DND-41 (cell line): Measurements from ENCODE around the gene NUP133.

ENCODE experiments used
- ATAC-seq: fragments of 200-7000 bp; cut with Tn5 transposase; 3 replicates; pipeline ENCODE4 v1.9.1; 2021; ENCODE audit warnings: low read depth; ENCODE audit not compliant: insufficient read depth
- DNase-seq: peaks from one replicate; pipeline ENCODE4 v3.0.0-alpha.2; 2020
- H2AFZ ChIP-seq: 2 replicates; pipeline ENCODE4 v1.6.0; 2012; ENCODE audit warnings: low read depth, low read length
- H3K27ac ChIP-seq: 2 replicates; pipeline ENCODE4 v1.5.1; 2012; ENCODE audit warnings: low read length, inconsistent platforms
- H3K27me3 ChIP-seq: fragments of 200-600 bp; sonication (generic); 2 replicates; pipeline ENCODE4 v1.6.0; 2012; ENCODE audit warnings: low read length, mild to moderate bottlenecking, inconsistent platforms; ENCODE audit not compliant: insufficient read depth, poor library complexity
- H3K36me3 ChIP-seq: 2 replicates; pipeline ENCODE4 v1.5.1; 2012; ENCODE audit warnings: low read length, inconsistent platforms; ENCODE audit not compliant: insufficient read depth
- H3K4me1 ChIP-seq: 2 replicates; pipeline ENCODE4 v1.5.1; 2012; ENCODE audit warnings: mild to moderate bottlenecking, low read length; ENCODE audit not compliant: insufficient read depth
- H3K4me2 ChIP-seq: 2 replicates; pipeline ENCODE4 v1.6.0; 2012; ENCODE audit warnings: mild to moderate bottlenecking, moderate library complexity, low read length, inconsistent platforms; ENCODE audit not compliant: insufficient read depth
- H3K4me3 ChIP-seq, 2 experiments: fragments of 200-600 bp in 1 of 2; shearing (Covaris generic) in 1 of 2; 2 replicates each; pipeline ENCODE4 v1.5.1; 2012 to 2016; ENCODE audit warnings: inconsistent platforms in 2 of 2, low read length in 2 of 2, mild to moderate bottlenecking in 2 of 2, low read depth in 1 of 2, moderate library complexity in 1 of 2
- H3K79me2 ChIP-seq: 2 replicates; pipeline ENCODE4 v1.6.0; 2012; ENCODE audit warnings: low read length, inconsistent platforms; ENCODE audit not compliant: insufficient read depth
- H3K9ac ChIP-seq: 2 replicates; pipeline ENCODE4 v1.6.0; 2012; ENCODE audit warnings: low read depth, mild to moderate bottlenecking, inconsistent platforms, low read length, moderate library complexity
- H3K9me3 ChIP-seq: 2 replicates; pipeline ENCODE4 v1.5.1; 2012; ENCODE audit warnings: low read length, moderate library complexity, mild to moderate bottlenecking, inconsistent platforms; ENCODE audit not compliant: insufficient read depth, severe bottlenecking
- H4K20me1 ChIP-seq: 2 replicates; pipeline ENCODE4 v1.6.0; 2012; ENCODE audit warnings: low read length; ENCODE audit not compliant: insufficient read depth
- CTCF ChIP-seq: IDR thresholded peaks from 2 replicates; pipeline ENCODE4 v1.5.1; 2012; ENCODE audit warnings: borderline replicate concordance, low read length, moderate library complexity, mild to moderate bottlenecking; ENCODE audit not compliant: poor library complexity, severe bottlenecking; ENCODE audit errors: extremely low read depth
- EZH2 ChIP-seq: IDR thresholded peaks from 3 replicates; pipeline ENCODE4 v1.6.1; 2012; ENCODE audit warnings: borderline replicate concordance, low read depth, mild to moderate bottlenecking, moderate library complexity, low read length, inconsistent platforms; ENCODE audit not compliant: severe bottlenecking

Gene NUP133

GRCh38 chr1:229428256-229428655 is 79.9 kb downstream of the NUP133 start:
- Histone ChIP-seq H3K79me2 (no peaks in the 10 kb centered on the region), H3K4me1 (no peaks in the 10 kb centered on the region), H3K9ac (no peak overlapping the region), H3K4me3 (no peak overlapping the region), H3K27ac (no peak overlapping the region), H3K36me3 (no peaks in the 10 kb centered on the region), H3K4me2 (no peak overlapping the region), H3K9me3 (no peaks in the 10 kb centered on the region), H3K27me3 (peaks cover 6% of the 10 kb centered on the region), H2AFZ (no peak overlapping the region), H4K20me1 (no peaks in the 10 kb centered on the region; the same call in 1 of the 2 replicates)
- ATAC-seq (no peak), DNase-seq (no peak)
- TF ChIP-seq EZH2 (no peak), CTCF (no peak)

DNA sequence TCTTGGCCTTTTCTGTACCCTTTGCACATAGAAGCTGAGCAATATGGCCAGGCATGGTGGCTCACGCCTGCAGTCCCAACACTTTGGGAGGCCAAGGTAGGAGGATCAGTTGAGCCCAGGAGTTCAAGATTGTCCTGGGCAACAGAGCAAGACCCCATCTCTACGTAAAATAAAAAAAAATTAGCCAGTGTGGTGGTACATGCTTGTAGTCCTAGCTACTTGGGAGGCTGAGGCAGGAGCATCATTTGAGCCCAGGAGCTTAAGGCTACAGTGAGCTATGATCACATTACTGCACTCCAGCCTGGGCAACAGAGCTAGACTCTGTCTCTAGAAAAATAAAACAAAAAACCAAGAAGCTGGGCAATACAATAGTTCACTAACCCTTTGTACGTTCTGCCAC is 80.6 kb downstream of the NUP133 start:
- DNase-seq (no peak), ATAC-seq (no peak)
- Histone ChIP-seq H3K27ac (no peak overlapping the region), H3K9me3 (no peaks in the 10 kb centered on the region), H3K79me2 (no peaks in the 10 kb centered on the region), H4K20me1 (no peaks in the 10 kb centered on the region; the same call in 1 of the 2 replicates), H3K36me3 (no peaks in the 10 kb centered on the region), H3K9ac (no peak overlapping the region), H3K4me1 (no peaks in the 10 kb centered on the region), H2AFZ (no peak overlapping the region), H3K4me2 (no peak overlapping the region), H3K27me3 (peaks cover 6% of the 10 kb centered on the region), H3K4me3 (no peak overlapping the region)
- TF ChIP-seq CTCF: no peak
- no peak for TF ChIP-seq EZH2

DNA sequence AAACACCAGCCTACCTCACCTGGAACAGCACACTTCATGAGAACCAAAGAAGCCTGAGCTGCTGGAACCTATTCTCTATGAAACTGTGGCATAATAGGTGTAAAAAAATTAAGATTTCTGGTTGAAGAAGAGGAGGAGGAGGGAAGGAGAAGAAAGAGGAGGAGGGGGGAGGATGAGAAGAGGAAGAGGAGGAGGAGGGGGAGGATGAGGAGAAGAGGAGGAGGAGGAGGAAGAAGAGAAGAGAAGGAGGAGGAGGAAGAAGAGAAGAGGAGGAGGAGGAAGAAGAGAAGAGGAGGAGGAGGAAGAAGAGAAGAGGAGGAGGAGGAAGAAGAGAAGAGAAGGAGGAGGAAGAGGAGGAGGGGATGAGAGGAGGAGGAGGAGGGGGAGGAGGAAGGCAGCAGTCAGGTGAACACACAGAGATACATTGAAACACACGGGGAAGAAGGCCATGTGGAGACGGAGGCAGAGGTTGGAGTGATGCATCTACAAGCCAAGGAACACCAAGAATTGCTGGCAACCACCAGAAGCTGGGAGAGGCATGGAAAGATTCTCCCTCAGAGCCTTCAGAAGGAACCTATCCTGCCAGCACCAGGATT is 82.5 kb downstream of the NUP133 start:
- no peaks in the 10 kb centered on the region for H3K4me1 ChIP-seq
- no peak overlapping the region for H3K9ac ChIP-seq
- TF ChIP-seq EZH2 (no peak), CTCF (no peak)
- no peak overlapping the region for H3K27ac ChIP-seq
- DNase-seq: no peak
- H3K27me3 ChIP-seq: peaks cover 6% of the 10 kb centered on the region
- no peaks in the 10 kb centered on the region for H3K36me3 ChIP-seq
- ATAC-seq: no peak
- no peaks in the 10 kb centered on the region for H3K79me2 ChIP-seq
- H3K4me2 ChIP-seq: no peak overlapping the region
- H3K9me3 ChIP-seq: no peaks in the 10 kb centered on the region
- no peak overlapping the region for H2AFZ ChIP-seq
- H4K20me1 ChIP-seq: no peaks in the 10 kb centered on the region; the same call in 1 of the 2 replicates
- no peak overlapping the region for H3K4me3 ChIP-seq
